T-helper 1 cell treated with Interleukin-12 subunit alpha and Interleukin-12 subunit beta and Interleukin-4 antibody, amounts not matched to agents 30 ng/mL and 1 ng/mL, for 36 hours (primary cell): ENCODE measurements around the gene RANBP6. TPM values are rescaled to one million over a fixed set of nuclear protein-coding genes. Genes with fewer than 3 reads are reported as not detected.

ENCODE experiments used
- intact Hi-C: fragments of 100-400 bp; cut with micrococcal nuclease; formaldehyde crosslinking; loops from one replicate; pipeline ENCODE4 v1.15.1; 2024
- total RNA-seq: library from RNA; stranded (reverse); gene quantifications from 2 replicates; pipeline ENCODE4 v1.2.3, GENCODE V29; 2022

The RANBP6 gene
- total RNA-seq, 1 donor from 2014 or later: 22.8 TPM

GRCh38 chr9:6007770-6008168, 7.7 kb downstream of the RANBP6 start:
- intact Hi-C loops: loop anchor here (1.0 to 5.0 kb wide), 14 partner anchors 8 to 1267 kb away; partner anchors contain the start of genes AK3, CD274, ERMP1 and JAK2

DNA sequence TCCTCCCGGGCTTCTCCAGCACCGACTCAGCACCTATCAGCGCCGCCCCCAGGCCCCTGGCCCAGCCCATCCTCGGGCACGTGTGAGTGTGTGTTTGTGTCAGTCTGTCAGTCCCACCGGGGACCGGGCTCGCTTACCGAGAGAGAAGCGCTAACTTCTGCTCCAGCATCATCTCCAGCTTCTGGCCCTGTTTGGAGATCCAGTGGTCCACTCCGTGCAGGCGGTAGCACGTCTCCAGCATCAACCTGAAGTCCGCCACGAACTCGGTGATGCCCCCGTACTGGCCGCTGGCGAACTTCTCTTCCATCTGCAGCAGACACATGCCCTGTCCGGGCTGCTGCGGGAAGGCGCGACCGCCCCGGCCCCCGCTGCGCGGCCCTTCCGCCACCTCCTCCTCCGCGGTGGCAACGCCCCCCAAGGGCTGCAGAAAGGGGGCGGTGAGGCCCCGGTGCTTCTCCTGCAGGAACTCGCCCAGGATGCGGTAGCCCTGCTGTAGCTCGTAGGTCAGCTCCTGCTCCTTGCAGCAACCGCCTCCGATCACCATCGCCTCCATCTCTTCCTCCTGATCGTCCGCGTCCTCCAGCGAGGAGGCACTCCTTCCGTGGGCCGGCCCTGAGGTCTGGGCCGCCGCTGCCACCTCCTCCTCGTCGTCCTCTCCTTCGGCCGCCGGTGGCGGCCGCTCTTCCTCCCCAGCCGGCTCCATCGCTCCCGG, 8.2 kb downstream of the RANBP6 start:
- intact Hi-C loops: loop anchor here (1.0 to 5.0 kb wide), 6 partner anchors 8 to 1266 kb away; partner anchors contain the start of genes AK3, CD274, JAK2 and PLGRKT

- intact Hi-C loops: loop anchor here (1.0 to 5.0 kb wide), 9 partner anchors 9 to 1266 kb away; partner anchors contain the start of genes AK3, CD274, JAK2 and PLGRKT
Measured at GRCh38 chr9:6006749-6007057, 8.7 kb downstream of the RANBP6 start.

GRCh38 chr9:6000955-6001354, 14.5 kb downstream of the RANBP6 start:
- intact Hi-C loops: no loop called here

- intact Hi-C loops: no loop called here
Measured at GRCh38 chr9:5999443-6000101, 15.9 kb downstream of the RANBP6 start.

DNA sequence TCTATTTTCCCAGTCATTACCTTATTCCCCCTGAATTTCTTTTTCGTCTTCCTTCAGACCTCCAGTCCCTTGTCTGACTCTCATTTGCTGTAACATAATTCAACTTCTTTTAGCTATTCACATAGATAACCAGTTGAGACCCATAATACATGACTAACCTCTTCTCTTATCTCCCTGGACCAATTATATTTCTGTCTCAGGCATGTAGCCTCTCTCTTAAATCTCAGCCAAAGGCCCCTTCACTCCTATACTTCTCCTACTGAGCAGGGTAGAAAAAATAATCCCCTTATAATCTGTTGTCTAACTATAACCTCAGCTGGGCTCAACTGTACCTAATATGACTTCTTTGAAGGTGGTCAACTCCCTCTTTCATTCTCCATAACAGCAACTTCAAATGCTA, 20.9 kb downstream of the RANBP6 start:
- intact Hi-C loops: no loop called here

DNA sequence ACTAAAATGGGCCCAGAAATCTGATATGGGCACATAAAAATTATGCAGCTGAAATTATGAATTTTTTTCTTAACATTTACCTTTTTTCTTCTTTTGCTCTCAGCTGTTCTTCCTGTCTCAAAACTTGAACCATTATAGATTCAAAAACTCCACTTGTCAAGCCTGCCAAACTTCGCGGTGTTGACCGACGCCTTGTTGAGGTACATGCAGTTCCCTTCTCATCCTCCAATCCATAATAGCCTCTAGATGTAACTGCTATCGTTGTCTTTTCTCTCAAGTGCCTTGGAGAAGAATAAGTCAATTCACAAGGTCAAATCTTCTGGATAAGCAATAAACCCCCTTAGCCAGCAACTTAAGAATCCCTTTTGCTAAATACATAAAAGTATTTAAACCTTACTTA, 27.2 kb downstream of the RANBP6 start:
- intact Hi-C loops: no loop called here

- intact Hi-C loops: no loop called here
Measured at GRCh38 chr9:5983042-5983441, 32.4 kb downstream of the RANBP6 start.

- intact Hi-C loops: no loop called here
Measured at GRCh38 chr9:5982317-5982716, 33.1 kb downstream of the RANBP6 start.

- intact Hi-C loops: no loop called here
Measured at GRCh38 chr9:5978523-5978922, 36.9 kb downstream of the RANBP6 start.

DNA sequence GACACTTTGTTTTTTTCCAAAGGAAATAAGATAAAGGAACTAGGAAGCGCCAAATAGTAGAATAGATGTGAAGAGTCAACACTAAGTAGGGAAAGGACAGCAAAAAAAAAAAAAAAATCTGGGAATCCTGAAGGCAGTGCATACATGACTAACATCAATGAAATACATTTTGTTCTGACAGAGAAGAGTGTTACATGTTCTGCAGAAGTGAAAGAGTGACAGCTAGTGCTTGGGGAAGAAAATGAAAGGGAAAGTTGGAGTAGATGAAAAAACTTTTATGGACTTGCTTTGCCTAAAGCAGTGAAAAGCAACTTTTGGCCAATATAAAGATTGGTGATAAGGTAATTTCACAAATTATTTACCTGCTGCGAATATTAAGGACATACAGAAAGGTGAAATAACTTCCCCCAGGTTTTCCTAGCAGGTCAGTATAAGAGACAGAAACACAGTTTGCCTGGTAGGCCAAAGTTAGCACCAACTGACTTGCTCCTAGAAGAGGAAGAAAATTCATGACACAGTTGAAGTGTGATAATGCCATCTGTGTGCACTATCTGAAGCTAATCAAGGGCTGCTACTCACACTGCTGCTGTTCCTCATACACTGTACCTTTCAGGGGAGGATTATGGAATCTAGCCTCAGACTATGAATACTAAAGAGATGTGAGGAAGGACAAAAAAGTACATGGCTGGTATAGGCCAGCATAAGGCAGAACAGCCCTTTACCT, 38.6 kb downstream of the RANBP6 start:
- intact Hi-C loops: loop anchor here (1.0 kb wide), 2 partner anchors 29 to 91 kb away; no protein-coding TSS in a partner anchor

GRCh38 chr9:5971740-5972139, 43.7 kb downstream of the RANBP6 start:
- intact Hi-C loops: no loop called here

Other genes with a start within 250 kb of the RANBP6 start
- gene ERMP1, start 182.5 kb downstream of the RANBP6 start, total RNA-seq: 40.9 and 41.4 TPM in 2 replicates
- not detected in 2 replicates for gene MLANA, start 124.7 kb downstream of the RANBP6 start, total RNA-seq
- gene IL33, start 200.2 kb upstream of the RANBP6 start, total RNA-seq: not detected in 2 replicates